Measurements from ENCODE around the gene TMEM42. TPM values are rescaled to one million over a fixed set of nuclear protein-coding genes. Genes with fewer than 3 reads are reported as not detected.

TMEM42 gene
- total RNA-seq, 1 experiment from 2014 or later = 15.0 TPM

DNA sequence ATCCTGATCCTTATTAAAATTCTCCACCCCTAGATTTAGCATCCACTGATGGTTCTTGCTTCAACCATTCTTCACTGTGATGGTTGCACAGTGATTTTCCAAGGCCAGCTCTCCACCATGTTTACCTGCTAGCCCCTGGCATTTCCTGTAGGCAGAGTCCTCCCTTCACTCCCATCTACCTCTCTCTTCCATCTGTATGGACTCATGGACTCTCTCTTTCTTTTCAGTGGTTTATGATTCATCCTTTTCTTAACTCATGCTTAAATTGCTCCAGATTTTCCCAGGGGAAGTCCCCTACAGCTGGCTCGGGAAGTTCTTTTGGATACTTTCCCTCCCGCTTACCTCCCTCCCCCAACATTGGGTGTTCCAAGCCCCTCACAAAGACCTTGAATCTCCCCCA lies 31.4 kb downstream of the TMEM42 start (continued):
- TF ChIP-seq, protein P1, sequence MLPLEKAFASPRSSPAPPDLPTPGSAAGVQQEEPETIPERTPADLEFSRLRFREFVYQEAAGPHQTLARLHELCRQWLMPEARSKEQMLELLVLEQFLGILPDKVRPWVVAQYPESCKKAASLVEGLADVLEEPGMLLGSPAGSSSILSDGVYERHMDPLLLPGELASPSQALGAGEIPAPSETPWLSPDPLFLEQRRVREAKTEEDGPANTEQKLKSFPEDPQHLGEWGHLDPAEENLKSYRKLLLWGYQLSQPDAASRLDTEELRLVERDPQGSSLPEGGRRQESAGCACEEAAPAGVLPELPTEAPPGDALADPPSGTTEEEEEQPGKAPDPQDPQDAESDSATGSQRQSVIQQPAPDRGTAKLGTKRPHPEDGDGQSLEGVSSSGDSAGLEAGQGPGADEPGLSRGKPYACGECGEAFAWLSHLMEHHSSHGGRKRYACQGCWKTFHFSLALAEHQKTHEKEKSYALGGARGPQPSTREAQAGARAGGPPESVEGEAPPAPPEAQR (CRISPR knock-in tag; IDR thresholded peaks at IDR 0.05) = no peak
- TF ChIP-seq ZNF416 (CRISPR knock-in tag; IDR thresholded peaks at IDR 0.05) = no peak

DNA sequence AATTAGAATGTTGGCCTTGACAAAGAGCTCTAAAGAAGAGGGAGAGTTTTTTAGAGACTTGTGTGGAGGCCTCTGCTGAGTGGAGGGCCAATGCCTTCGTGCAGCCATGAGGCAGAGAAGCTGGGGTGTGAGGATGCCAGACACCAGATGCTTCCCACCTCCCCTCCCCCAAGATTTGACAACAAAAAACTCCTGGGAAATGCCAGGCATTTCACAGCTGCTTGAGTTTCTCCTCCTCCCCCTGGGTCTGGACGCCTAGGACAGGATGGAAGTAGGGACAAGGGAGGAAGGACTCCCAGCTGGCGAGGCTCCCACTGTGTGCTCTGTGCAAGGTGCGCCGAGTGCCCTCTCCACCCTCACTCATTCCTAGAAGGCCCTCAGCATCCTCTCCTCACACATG lies 32.8 kb downstream of the TMEM42 start:
- ChIA-PET CTCF (interaction anchor here (1.2 kb wide), 1 partner anchor 9 kb away, joined by 5 read pairs; no protein-coding TSS in a partner anchor), POLR2A (no interaction called here)
- DNase-seq (ENCODE audit: low spot score) (no peak), ATAC-seq (peak; percentile 57)
- H3K36me3 Mint-ChIP-seq = no peaks in the 10 kb centered on the region
- H3K4me3 Mint-ChIP-seq = no peak overlapping the region
- no peaks in the 10 kb centered on the region for H3K27me3 Mint-ChIP-seq (ENCODE audit: low read depth)
- TF ChIP-seq FOXP1 (CRISPR knock-in tag; IDR thresholded peaks at IDR 0.05; ENCODE audit: borderline replicate concordance) (0 out of 2 replicates have a peak, but pooled peaks have one; percentile 33), JUN (CRISPR knock-in tag; IDR thresholded peaks at IDR 0.05) (no peak), NR1H2 (CRISPR knock-in tag; IDR thresholded peaks at IDR 0.05) (no peak), NR2C2 (CRISPR knock-in tag; IDR thresholded peaks at IDR 0.05) (no peak), ZNF121 (CRISPR knock-in tag; IDR thresholded peaks at IDR 0.05) (0 out of 2 replicates have a peak, but pooled peaks have one; percentile 26)
- TF ChIP-seq, protein P2, sequence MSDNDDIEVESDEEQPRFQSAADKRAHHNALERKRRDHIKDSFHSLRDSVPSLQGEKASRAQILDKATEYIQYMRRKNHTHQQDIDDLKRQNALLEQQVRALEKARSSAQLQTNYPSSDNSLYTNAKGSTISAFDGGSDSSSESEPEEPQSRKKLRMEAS (CRISPR knock-in tag; IDR thresholded peaks at IDR 0.05) = peak; percentile 33; the same call in 1 of the 2 replicates
- H3K27ac Mint-ChIP-seq = no peak overlapping the region
- H3K9me3 Mint-ChIP-seq = peaks cover 11% of the 10 kb centered on the region
- peaks cover 25% of the 10 kb centered on the region for H3K4me1 Mint-ChIP-seq

DNA sequence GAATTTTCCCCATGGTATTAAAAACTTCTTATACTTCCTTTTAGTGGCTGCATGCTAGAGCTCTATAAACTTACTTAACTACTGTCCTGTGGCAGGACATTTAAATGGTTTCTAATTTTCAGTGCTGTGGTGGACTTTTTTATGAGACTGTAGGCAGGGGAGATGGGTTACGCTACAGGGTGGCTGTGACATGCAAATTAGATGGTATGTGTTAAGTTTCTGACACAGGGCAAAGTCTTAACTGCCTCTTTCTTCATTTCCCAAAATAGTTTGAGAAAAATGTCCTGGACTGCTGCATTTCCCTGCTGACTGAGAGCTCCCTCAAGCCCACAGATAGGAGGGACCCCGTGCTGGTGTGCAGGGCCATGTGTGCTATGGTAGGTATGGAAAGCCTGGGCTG lies 34.7 kb downstream of the TMEM42 start:
- peaks cover 3% of the 10 kb centered on the region; the same call in 1 of the 2 replicates for H3K27me3 Mint-ChIP-seq (ENCODE audit: low read depth)
- ATAC-seq = no peak
- POLR2A ChIA-PET = no interaction called here

DNA sequence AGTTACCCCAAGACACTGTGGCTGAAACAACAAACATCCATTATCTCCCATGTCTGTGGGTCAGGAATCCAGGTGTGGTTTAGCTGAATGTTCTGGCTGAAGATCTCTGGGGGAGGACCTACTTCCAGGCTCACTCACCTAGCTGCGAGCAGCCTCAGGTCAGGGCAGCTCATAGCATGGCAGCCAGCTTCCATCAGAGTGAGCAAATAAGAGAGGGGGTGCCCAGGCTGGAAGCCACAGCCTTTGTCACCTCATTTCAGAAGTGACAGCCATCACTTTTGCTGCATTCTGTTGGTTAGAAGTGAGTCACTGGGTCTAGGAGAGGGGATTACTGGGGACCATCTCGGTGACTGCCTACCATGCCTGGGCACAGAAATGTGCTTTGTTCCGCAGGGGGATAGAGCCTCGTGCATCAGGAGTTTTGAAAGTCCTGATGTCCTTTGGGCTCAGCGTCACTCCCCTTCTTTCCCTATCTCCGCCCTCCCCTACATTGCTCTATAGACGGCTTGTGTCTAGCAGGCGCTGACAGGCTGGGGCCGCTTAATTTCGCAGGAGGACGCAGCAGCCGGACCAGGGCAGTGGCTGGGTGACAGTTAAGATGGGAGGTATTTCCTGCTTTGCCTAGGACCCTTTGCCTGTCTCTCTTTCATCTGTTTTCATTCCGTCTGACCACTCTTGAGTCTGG lies 38.1 kb downstream of the TMEM42 start:
- no peak for TF ChIP-seq NFYB (CRISPR knock-in tag; conservative IDR thresholded peaks at IDR 0.05; ENCODE audit: low read depth)
- TF ChIP-seq, protein P3, sequence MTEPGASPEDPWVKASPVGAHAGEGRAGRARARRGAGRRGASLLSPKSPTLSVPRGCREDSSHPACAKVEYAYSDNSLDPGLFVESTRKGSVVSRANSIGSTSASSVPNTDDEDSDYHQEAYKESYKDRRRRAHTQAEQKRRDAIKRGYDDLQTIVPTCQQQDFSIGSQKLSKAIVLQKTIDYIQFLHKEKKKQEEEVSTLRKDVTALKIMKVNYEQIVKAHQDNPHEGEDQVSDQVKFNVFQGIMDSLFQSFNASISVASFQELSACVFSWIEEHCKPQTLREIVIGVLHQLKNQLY (CRISPR knock-in tag; IDR thresholded peaks at IDR 0.05) = no peak
- no peak for TF ChIP-seq GTF2I (CRISPR knock-in tag; conservative IDR thresholded peaks at IDR 0.05)
- TF ChIP-seq SMAD4 (CRISPR knock-in tag; IDR thresholded peaks at IDR 0.05) = no peak
- TF ChIP-seq ZBTB21 (CRISPR knock-in tag; IDR thresholded peaks at IDR 0.05; ENCODE audit: borderline replicate concordance) = no peak
- TF ChIP-seq GRHL2 (CRISPR knock-in tag; IDR thresholded peaks at IDR 0.05; ENCODE audit: insufficient replicate concordance, severe bottlenecking) = no peak
- TF ChIP-seq FOXJ3 (CRISPR knock-in tag; IDR thresholded peaks at IDR 0.05; ENCODE audit: borderline replicate concordance) = no peak
- no peak for TF ChIP-seq NR1H2 (CRISPR knock-in tag; IDR thresholded peaks at IDR 0.05)
- TF ChIP-seq TEAD1 (CRISPR knock-in tag; IDR thresholded peaks at IDR 0.05) = no peak
- no peak for TF ChIP-seq MXD4 (CRISPR knock-in tag; IDR thresholded peaks at IDR 0.05; ENCODE audit: borderline replicate concordance)
- TF ChIP-seq TCF7 (CRISPR knock-in tag; IDR thresholded peaks at IDR 0.05; ENCODE audit: low read depth) = no peak
- no peak for TF ChIP-seq TEAD4 (CRISPR knock-in tag; IDR thresholded peaks at IDR 0.05)
- TF ChIP-seq GABPB1 (CRISPR knock-in tag; IDR thresholded peaks at IDR 0.05) = no peak
- TF ChIP-seq SOX15 (CRISPR knock-in tag; IDR thresholded peaks at IDR 0.05) = no peak
- H3K27me3 Mint-ChIP-seq (ENCODE audit: low read depth) = peaks cover 5% of the 10 kb centered on the region; the same call in 1 of the 2 replicates
- ChIA-PET POLR2A (no interaction called here), CTCF (interaction anchor here (1.4 to 1.8 kb wide), 2 partner anchors 14 to 16 kb away, joined by 5 to 6 read pairs; no protein-coding TSS in a partner anchor)
- no peaks in the 10 kb centered on the region for H3K36me3 Mint-ChIP-seq
- no peak overlapping the region for H3K27ac Mint-ChIP-seq
- ATAC-seq = peak; percentile 52
- no peak for DNase-seq (ENCODE audit: low spot score)
- H3K9me3 Mint-ChIP-seq = no peaks in the 10 kb centered on the region
- peaks cover 21% of the 10 kb centered on the region for H3K4me1 Mint-ChIP-seq
- no peak overlapping the region for H3K4me3 Mint-ChIP-seq

More for the DNA sequence above, 34.7 kb downstream of the TMEM42 start:
- CTCF ChIA-PET = no interaction called here
- Mint-ChIP-seq H3K4me3 (no peak overlapping the region), H3K9me3 (peaks cover 11% of the 10 kb centered on the region), H3K36me3 (no peaks in the 10 kb centered on the region), H3K4me1 (peaks cover 26% of the 10 kb centered on the region), H3K27ac (no peak overlapping the region)
- DNase-seq (ENCODE audit: low spot score) = no peak
- TF ChIP-seq TP53 (CRISPR knock-in tag; IDR thresholded peaks at IDR 0.05) = no peak
- TF ChIP-seq, protein P4, sequence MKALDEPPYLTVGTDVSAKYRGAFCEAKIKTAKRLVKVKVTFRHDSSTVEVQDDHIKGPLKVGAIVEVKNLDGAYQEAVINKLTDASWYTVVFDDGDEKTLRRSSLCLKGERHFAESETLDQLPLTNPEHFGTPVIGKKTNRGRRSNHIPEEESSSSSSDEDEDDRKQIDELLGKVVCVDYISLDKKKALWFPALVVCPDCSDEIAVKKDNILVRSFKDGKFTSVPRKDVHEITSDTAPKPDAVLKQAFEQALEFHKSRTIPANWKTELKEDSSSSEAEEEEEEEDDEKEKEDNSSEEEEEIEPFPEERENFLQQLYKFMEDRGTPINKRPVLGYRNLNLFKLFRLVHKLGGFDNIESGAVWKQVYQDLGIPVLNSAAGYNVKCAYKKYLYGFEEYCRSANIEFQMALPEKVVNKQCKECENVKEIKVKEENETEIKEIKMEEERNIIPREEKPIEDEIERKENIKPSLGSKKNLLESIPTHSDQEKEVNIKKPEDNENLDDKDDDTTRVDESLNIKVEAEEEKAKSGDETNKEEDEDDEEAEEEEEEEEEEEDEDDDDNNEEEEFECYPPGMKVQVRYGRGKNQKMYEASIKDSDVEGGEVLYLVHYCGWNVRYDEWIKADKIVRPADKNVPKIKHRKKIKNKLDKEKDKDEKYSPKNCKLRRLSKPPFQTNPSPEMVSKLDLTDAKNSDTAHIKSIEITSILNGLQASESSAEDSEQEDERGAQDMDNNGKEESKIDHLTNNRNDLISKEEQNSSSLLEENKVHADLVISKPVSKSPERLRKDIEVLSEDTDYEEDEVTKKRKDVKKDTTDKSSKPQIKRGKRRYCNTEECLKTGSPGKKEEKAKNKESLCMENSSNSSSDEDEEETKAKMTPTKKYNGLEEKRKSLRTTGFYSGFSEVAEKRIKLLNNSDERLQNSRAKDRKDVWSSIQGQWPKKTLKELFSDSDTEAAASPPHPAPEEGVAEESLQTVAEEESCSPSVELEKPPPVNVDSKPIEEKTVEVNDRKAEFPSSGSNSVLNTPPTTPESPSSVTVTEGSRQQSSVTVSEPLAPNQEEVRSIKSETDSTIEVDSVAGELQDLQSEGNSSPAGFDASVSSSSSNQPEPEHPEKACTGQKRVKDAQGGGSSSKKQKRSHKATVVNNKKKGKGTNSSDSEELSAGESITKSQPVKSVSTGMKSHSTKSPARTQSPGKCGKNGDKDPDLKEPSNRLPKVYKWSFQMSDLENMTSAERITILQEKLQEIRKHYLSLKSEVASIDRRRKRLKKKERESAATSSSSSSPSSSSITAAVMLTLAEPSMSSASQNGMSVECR (CRISPR knock-in tag; IDR thresholded peaks at IDR 0.05; ENCODE audit: borderline replicate concordance) = no peak
- TF ChIP-seq FOXK1 (CRISPR knock-in tag; IDR thresholded peaks at IDR 0.05) = no peak
